Stimulated activated CD8-positive, alpha-beta memory T cell treated with anti-CD3 and anti-CD28 coated beads, Interleukin-15, amount 100 ng/mL, for 4 hours (primary cell): Measurements from ENCODE around the gene SOAT1.
A peak's percentile ranks its signal among the peaks of the same experiment; 100 is the strongest.
"Not testable (repeated sequence)": the region's sequence is repeated elsewhere in the genome, so short reads cannot be mapped to it uniquely, and the experiment has no call there.

Source experiments
- DNase-seq, 2 donors: peaks; one replicate each; pipeline ENCODE4 v3.0.0-alpha.2; 2020; ENCODE audit warnings: low read depth in 2 of 2

SOAT1 gene

GRCh38 chr1:179293340-179294327, at the start of gene SOAT1:
SOAT1 (plus strand) TSS chr1:179293797; CDS start chr1:179302685, 8,888 bp downstream.
- peak; percentile 87 for DNase-seq

- not testable (repeated sequence) for DNase-seq
Measured at GRCh38 chr1:179245426-179245825, 48.2 kb upstream of the SOAT1 start.

- DNase-seq: no peak
Measured at GRCh38 chr1:179247923-179248322, 45.7 kb upstream of the SOAT1 start.

GRCh38 chr1:179251675-179252074, 41.9 kb upstream of the SOAT1 start:
- DNase-seq: no peak

GRCh38 chr1:179252606-179253005, 41.0 kb upstream of the SOAT1 start:
- DNase-seq: no peak

GRCh38 chr1:179253286-179253972, 40.2 kb upstream of the SOAT1 start:
- no peak for DNase-seq

- no peak for DNase-seq
Measured at GRCh38 chr1:179262183-179262582, 31.4 kb upstream of the SOAT1 start.

GRCh38 chr1:179263121-179263520, 30.5 kb upstream of the SOAT1 start:
- no peak for DNase-seq

GRCh38 chr1:179264507-179264906, 29.1 kb upstream of the SOAT1 start:
- DNase-seq: no peak

GRCh38 chr1:179269071-179269470, 24.5 kb upstream of the SOAT1 start:
- no peak for DNase-seq

- DNase-seq: not testable (repeated sequence)
Measured at GRCh38 chr1:179274424-179274823, 19.2 kb upstream of the SOAT1 start.

- DNase-seq: no peak
Measured at GRCh38 chr1:179278920-179279319, 14.7 kb upstream of the SOAT1 start.

GRCh38 chr1:179283992-179284391, 9.6 kb upstream of the SOAT1 start:
- no peak for DNase-seq

- no peak for DNase-seq
Measured at GRCh38 chr1:179287946-179288345, 5.7 kb upstream of the SOAT1 start.

- no peak for DNase-seq
Measured at GRCh38 chr1:179288977-179289376, 4.6 kb upstream of the SOAT1 start.

GRCh38 chr1:179295164-179295755, 1.7 kb downstream of the SOAT1 start:
- DNase-seq: no peak

- DNase-seq: no peak
Measured at GRCh38 chr1:179296356-179297104, 2.9 kb downstream of the SOAT1 start.

GRCh38 chr1:179297105-179297378, 3.4 kb downstream of the SOAT1 start:
- no peak for DNase-seq

- no peak for DNase-seq
Measured at GRCh38 chr1:179298952-179299351, 5.4 kb downstream of the SOAT1 start.

- no peak for DNase-seq
Measured at GRCh38 chr1:179300112-179300511, 6.5 kb downstream of the SOAT1 start.

GRCh38 chr1:179302070-179302469, 8.5 kb downstream of the SOAT1 start:
- DNase-seq: no peak

- no peak for DNase-seq
Measured at GRCh38 chr1:179303200-179303785, 9.7 kb downstream of the SOAT1 start.
